Measurements from ENCODE around the gene GALR1.

GRCh38 chr18:77314952-77315351 lies 65.3 kb downstream of the GALR1 start:
- TF ChIP-seq, protein P1, sequence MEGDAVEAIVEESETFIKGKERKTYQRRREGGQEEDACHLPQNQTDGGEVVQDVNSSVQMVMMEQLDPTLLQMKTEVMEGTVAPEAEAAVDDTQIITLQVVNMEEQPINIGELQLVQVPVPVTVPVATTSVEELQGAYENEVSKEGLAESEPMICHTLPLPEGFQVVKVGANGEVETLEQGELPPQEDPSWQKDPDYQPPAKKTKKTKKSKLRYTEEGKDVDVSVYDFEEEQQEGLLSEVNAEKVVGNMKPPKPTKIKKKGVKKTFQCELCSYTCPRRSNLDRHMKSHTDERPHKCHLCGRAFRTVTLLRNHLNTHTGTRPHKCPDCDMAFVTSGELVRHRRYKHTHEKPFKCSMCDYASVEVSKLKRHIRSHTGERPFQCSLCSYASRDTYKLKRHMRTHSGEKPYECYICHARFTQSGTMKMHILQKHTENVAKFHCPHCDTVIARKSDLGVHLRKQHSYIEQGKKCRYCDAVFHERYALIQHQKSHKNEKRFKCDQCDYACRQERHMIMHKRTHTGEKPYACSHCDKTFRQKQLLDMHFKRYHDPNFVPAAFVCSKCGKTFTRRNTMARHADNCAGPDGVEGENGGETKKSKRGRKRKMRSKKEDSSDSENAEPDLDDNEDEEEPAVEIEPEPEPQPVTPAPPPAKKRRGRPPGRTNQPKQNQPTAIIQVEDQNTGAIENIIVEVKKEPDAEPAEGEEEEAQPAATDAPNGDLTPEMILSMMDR (IDR thresholded peaks at IDR 0.05; ENCODE audit: low read depth, low read length): no peak
- TF ChIP-seq EZH2phosphoT487 (IDR thresholded peaks at IDR 0.05; ENCODE audit: low read depth): no peak

Measured in OCI-LY3 (cell line).